ENCODE data around the gene SPATA2. TPM values are rescaled to one million over a fixed set of nuclear protein-coding genes. Genes with fewer than 3 reads are reported as not detected.
A peak's percentile ranks its signal among the peaks of the same experiment; 100 is the strongest.

The SPATA2 gene
- total RNA-seq, 4 donors from 2014 or later: 2.7 to 7.2 (median 4.9) TPM

DNA sequence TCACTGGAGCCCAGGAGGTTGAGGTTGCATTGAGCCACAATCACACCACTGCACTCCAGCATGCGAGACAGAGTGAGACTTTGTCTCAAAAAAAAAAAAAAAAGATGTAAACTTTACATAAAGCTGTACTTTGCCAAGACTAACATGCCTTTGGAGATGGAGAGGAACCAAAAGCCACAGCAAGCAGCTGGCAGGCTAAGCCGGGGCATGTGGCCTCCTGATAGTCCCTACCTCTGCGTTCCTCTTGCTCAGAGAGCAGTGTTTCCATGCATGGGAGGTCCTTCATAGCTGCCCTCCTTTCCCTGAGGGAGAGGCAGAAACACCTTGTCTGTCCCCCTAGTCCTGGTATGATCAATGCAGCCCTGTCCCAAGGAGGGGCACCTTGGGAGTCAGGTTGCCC is 35.2 kb downstream of the SPATA2 start:
- no peak overlapping the region for H3K4me3 ChIP-seq
- peaks cover 0 to 83% of the 10 kb centered on the region in 2 donors for H3K36me3 ChIP-seq
- TF ChIP-seq, protein P1, sequence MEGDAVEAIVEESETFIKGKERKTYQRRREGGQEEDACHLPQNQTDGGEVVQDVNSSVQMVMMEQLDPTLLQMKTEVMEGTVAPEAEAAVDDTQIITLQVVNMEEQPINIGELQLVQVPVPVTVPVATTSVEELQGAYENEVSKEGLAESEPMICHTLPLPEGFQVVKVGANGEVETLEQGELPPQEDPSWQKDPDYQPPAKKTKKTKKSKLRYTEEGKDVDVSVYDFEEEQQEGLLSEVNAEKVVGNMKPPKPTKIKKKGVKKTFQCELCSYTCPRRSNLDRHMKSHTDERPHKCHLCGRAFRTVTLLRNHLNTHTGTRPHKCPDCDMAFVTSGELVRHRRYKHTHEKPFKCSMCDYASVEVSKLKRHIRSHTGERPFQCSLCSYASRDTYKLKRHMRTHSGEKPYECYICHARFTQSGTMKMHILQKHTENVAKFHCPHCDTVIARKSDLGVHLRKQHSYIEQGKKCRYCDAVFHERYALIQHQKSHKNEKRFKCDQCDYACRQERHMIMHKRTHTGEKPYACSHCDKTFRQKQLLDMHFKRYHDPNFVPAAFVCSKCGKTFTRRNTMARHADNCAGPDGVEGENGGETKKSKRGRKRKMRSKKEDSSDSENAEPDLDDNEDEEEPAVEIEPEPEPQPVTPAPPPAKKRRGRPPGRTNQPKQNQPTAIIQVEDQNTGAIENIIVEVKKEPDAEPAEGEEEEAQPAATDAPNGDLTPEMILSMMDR (IDR thresholded peaks at IDR 0.05): no peak
- no peak for TF ChIP-seq EP300 (IDR thresholded peaks at IDR 0.05)
- TF ChIP-seq POLR2A (IDR thresholded peaks at IDR 0.05): no peak
- no peak for TF ChIP-seq POLR2AphosphoS5 (IDR thresholded peaks at IDR 0.05)
- no peak overlapping the region for H3K27ac ChIP-seq
- peaks cover 0 to 39% (median 0%) of the 10 kb centered on the region in 3 donors for H3K4me1 ChIP-seq
- no peak for ATAC-seq
- H3K9me3 ChIP-seq: no peaks in the 10 kb centered on the region
- 50 to 77% methylated on average over 1 to 3 of the region's 3 CpGs for WGBS, 2 donors (ENCODE audit: low coverage in 1 of 2)
- H3K27me3 ChIP-seq: no peaks in the 10 kb centered on the region

GRCh38 chr20:49878977-49879376 is 36.4 kb downstream of the SPATA2 start:
- TF ChIP-seq POLR2AphosphoS5 (IDR thresholded peaks at IDR 0.05) (no peak), EP300 (IDR thresholded peaks at IDR 0.05) (no peak), POLR2A (IDR thresholded peaks at IDR 0.05) (no peak)
- TF ChIP-seq, protein P1 (IDR thresholded peaks at IDR 0.05): no peak
- 92% methylated on average over 1 of the region's 1 CpG; no CpG with 5 or more reads in 1 of the 2 donors for WGBS, 2 donors (ENCODE audit: low coverage in 1 of 2)
- Histone ChIP-seq H3K36me3 (peaks cover 0 to 71% of the 10 kb centered on the region in 2 donors), H3K27ac (no peak overlapping the region), H3K4me3 (no peak overlapping the region), H3K4me1 (peaks cover 0 to 39% (median 0%) of the 10 kb centered on the region in 3 donors), H3K27me3 (no peaks in the 10 kb centered on the region), H3K9me3 (no peaks in the 10 kb centered on the region)
- no peak for ATAC-seq

DNA sequence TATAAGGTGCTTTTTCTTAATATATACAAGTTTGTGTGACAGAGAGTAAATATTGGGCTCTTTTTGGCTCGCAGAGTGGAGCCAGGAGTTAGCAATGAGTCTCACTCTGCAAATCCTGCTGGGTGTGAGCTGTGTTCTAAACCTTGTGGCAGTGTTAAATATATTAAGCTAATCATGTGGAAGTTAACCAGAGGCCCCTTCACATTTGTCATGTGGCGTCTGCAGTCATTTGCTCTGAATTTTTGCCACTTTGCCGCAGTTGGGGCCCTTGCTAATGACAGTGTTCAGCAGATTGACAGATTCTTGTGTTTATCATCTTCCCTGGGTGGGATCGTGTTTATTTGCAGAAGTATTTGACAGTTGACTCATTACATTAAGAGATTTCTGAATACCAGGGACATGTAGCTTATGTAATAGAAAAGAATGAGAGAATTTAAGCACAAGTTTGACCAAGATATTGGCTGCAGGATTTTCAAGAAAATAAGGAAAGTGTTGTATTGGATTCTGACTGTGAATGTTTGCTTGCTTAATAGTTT is 37.9 kb downstream of the SPATA2 start:
- H3K27me3 ChIP-seq: no peaks in the 10 kb centered on the region
- H3K36me3 ChIP-seq: peaks cover 0 to 65% of the 10 kb centered on the region in 2 donors
- H3K9me3 ChIP-seq: no peaks in the 10 kb centered on the region
- peak overlapping the region in 1 of 4 donors; percentile 4 for H3K27ac ChIP-seq
- TF ChIP-seq, protein P1 (IDR thresholded peaks at IDR 0.05): no peak
- TF ChIP-seq POLR2AphosphoS5 (IDR thresholded peaks at IDR 0.05): peak; percentile 11
- H3K4me3 ChIP-seq: no peak overlapping the region
- H3K4me1 ChIP-seq: peaks cover 0 to 39% (median 0%) of the 10 kb centered on the region in 3 donors
- no peak for ATAC-seq
- WGBS, 2 donors (ENCODE audit: low coverage in 1 of 2): 17 to 30% methylated on average over 3 to 4 of the region's 4 CpGs

DNA sequence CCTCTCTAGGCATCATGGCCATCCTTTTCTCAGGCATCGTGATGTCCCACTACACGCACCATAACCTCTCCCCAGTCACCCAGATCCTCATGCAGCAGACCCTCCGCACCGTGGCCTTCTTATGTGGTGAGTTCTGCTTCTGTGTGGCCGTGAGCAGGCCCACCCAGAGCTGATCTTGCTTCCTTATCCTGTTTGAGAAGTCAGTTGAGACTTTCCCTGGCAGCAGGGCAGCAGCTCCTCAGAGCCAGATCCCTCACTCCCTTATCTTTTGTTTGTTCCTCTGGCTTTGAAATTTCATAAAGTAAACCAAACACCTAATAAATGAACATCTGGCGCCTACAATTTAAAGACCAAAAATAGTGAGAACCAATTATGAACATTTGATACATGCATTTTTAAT is 40.6 kb downstream of the SPATA2 start:
- no peak for ATAC-seq
- Histone ChIP-seq H3K27ac (peak overlapping the region in 1 of 4 donors; percentile 17), H3K9me3 (no peaks in the 10 kb centered on the region), H3K4me1 (peaks cover 0 to 26% (median 0%) of the 10 kb centered on the region in 3 donors), H3K27me3 (no peaks in the 10 kb centered on the region), H3K36me3 (peaks cover 0 to 61% of the 10 kb centered on the region in 2 donors), H3K4me3 (no peak overlapping the region)
- WGBS, 2 donors (ENCODE audit: low coverage in 1 of 2): 41 to 75% methylated on average over 1 to 4 of the region's 6 CpGs
- TF ChIP-seq POLR2A (IDR thresholded peaks at IDR 0.05): no peak
- no peak for TF ChIP-seq POLR2AphosphoS5 (IDR thresholded peaks at IDR 0.05)
- TF ChIP-seq EP300 (IDR thresholded peaks at IDR 0.05): no peak
- TF ChIP-seq, protein P1 (IDR thresholded peaks at IDR 0.05): no peak

DNA sequence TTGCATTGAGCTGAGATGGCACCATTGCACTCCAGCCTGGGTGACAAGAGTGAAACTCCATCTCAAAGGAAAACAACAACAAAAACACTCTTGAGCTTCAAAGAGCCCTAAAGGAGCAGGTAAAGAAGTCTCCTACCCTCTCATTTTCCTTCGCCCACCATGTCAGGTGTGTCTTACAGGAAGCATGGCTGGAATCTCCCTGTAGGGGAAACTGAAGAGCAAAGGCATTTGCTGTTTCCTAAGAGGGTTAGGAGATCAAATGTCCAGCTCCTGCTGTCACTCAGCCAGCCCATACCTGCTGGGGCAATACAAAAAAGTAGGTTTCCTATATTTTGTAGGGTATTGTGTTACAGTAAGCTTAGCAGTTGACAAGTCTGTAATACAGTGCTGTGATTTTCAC is 43.3 kb downstream of the SPATA2 start:
- no peak overlapping the region for H3K4me3 ChIP-seq
- no peak for TF ChIP-seq EP300 (IDR thresholded peaks at IDR 0.05)
- H3K9me3 ChIP-seq: no peaks in the 10 kb centered on the region
- H3K36me3 ChIP-seq: peaks cover 0 to 67% of the 10 kb centered on the region in 2 donors
- no peak for ATAC-seq
- WGBS, 2 donors (ENCODE audit: low coverage in 1 of 2): 100% methylated on average over 1 of the region's 1 CpG
- no peak overlapping the region for H3K27ac ChIP-seq
- H3K4me1 ChIP-seq: peaks cover 0 to 30% (median 0%) of the 10 kb centered on the region in 3 donors
- no peaks in the 10 kb centered on the region for H3K27me3 ChIP-seq
